SU-DHL-6 (cell line): ENCODE results near the gene CRTAC1.

Source experiments
- EZH2phosphoT487 ChIP-seq: fragments of 200-600 bp; sonication (generic), shearing (Covaris generic); conservative IDR thresholded peaks from 2 replicates; pipeline ENCODE4 v1.6.1; 2018; ENCODE audit warnings: mild to moderate bottlenecking, antibody characterized with exemption, low read length, moderate library complexity, mixed read lengths
- TF ChIP-seq, protein P1 (sequence below): fragments of 200-600 bp; sonication (generic); IDR thresholded peaks from one replicate; pipeline ENCODE4 v1.5.1; 2017; ENCODE audit warnings: antibody characterized with exemption, mild to moderate bottlenecking, low read length, moderate library complexity; ENCODE audit not compliant: insufficient read depth, poor library complexity, severe bottlenecking

- TF ChIP-seq, protein P1, sequence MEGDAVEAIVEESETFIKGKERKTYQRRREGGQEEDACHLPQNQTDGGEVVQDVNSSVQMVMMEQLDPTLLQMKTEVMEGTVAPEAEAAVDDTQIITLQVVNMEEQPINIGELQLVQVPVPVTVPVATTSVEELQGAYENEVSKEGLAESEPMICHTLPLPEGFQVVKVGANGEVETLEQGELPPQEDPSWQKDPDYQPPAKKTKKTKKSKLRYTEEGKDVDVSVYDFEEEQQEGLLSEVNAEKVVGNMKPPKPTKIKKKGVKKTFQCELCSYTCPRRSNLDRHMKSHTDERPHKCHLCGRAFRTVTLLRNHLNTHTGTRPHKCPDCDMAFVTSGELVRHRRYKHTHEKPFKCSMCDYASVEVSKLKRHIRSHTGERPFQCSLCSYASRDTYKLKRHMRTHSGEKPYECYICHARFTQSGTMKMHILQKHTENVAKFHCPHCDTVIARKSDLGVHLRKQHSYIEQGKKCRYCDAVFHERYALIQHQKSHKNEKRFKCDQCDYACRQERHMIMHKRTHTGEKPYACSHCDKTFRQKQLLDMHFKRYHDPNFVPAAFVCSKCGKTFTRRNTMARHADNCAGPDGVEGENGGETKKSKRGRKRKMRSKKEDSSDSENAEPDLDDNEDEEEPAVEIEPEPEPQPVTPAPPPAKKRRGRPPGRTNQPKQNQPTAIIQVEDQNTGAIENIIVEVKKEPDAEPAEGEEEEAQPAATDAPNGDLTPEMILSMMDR, result no peak
- TF ChIP-seq EZH2phosphoT487, result no peak
Measured at GRCh38 chr10:97937928-97938327, 92.5 kb downstream of the CRTAC1 start.
